GM15510 (cell line): ENCODE measurements around the gene KCNJ4.
A peak's percentile ranks its signal among the peaks of the same experiment; 100 is the strongest.

Source experiments
- POLR2A ChIP-seq: IDR thresholded peaks from 3 replicates; pipeline ENCODE4 v1.6.1; 2011; ENCODE audit warnings: borderline replicate concordance; ENCODE audit not compliant: insufficient read length; ENCODE audit errors: extremely low read depth

The KCNJ4 gene

GRCh38 chr22:38455076-38455529 is at the start of gene KCNJ4:
Gene KCNJ4 (minus strand): TSS chr22:38455199. CDS start chr22:38428132, 27,067 bp downstream.
- TF ChIP-seq POLR2A: no peak

- no peak for TF ChIP-seq POLR2A
Observed at GRCh38 chr22:38503021-38503420, 48.0 kb upstream of the KCNJ4 start.

- peak; percentile 15 for TF ChIP-seq POLR2A
Observed at GRCh38 chr22:38501797-38502672, 47.0 kb upstream of the KCNJ4 start.

GRCh38 chr22:38497869-38498268 is 42.9 kb upstream of the KCNJ4 start:
- no peak for TF ChIP-seq POLR2A

- no peak for TF ChIP-seq POLR2A
Observed at GRCh38 chr22:38494939-38495338, 39.9 kb upstream of the KCNJ4 start.

GRCh38 chr22:38494498-38494897 is 39.5 kb upstream of the KCNJ4 start:
- no peak for TF ChIP-seq POLR2A

GRCh38 chr22:38491707-38492348 is 36.8 kb upstream of the KCNJ4 start:
- no peak for TF ChIP-seq POLR2A

GRCh38 chr22:38490915-38491314 is 35.9 kb upstream of the KCNJ4 start:
- TF ChIP-seq POLR2A: no peak

GRCh38 chr22:38490475-38490874 is 35.5 kb upstream of the KCNJ4 start:
- no peak for TF ChIP-seq POLR2A

- TF ChIP-seq POLR2A: no peak
Observed at GRCh38 chr22:38489561-38490145, 34.7 kb upstream of the KCNJ4 start.

GRCh38 chr22:38489142-38489541 is 34.1 kb upstream of the KCNJ4 start:
- no peak for TF ChIP-seq POLR2A

GRCh38 chr22:38487946-38488345 is 32.9 kb upstream of the KCNJ4 start:
- no peak for TF ChIP-seq POLR2A

GRCh38 chr22:38485783-38486182 is 30.8 kb upstream of the KCNJ4 start:
- no peak for TF ChIP-seq POLR2A

GRCh38 chr22:38484244-38484643 is 29.2 kb upstream of the KCNJ4 start:
- no peak for TF ChIP-seq POLR2A

- TF ChIP-seq POLR2A: no peak
Observed at GRCh38 chr22:38482662-38483308, 27.8 kb upstream of the KCNJ4 start.

- TF ChIP-seq POLR2A: no peak
Observed at GRCh38 chr22:38481871-38482332, 26.9 kb upstream of the KCNJ4 start.
